Ureter (tissue), 1 donor: ENCODE results near the gene DUSP11. TPM values are rescaled to one million over a fixed set of nuclear protein-coding genes. Genes with fewer than 3 reads are reported as not detected.
"Not testable (repeated sequence)": the region's sequence is repeated elsewhere in the genome, so short reads cannot be mapped to it uniquely, and the experiment has no call there.

Experiments used
- DNase-seq: peaks from one replicate; pipeline ENCODE4 v3.0.0-alpha.2; 2020; ENCODE audit warnings: low spot score
- total RNA-seq: library from RNA; stranded (reverse); gene quantifications from one replicate; pipeline ENCODE4 v1.2.4, GENCODE V29; 2023
- donor health status: DM: yes; HTN: yes; CAD: no.

DUSP11 gene
- total RNA-seq, 1 donor from 2014 or later = 25.7 TPM

GRCh38 chr2:73717695-73718094 lies 62.2 kb downstream of the DUSP11 start:
- DNase-seq = not testable (repeated sequence)

- no peak for DNase-seq
Measured at GRCh38 chr2:73717251-73717606, 62.7 kb downstream of the DUSP11 start.

- no peak for DNase-seq
Measured at GRCh38 chr2:73716543-73717250, 63.2 kb downstream of the DUSP11 start.

GRCh38 chr2:73714091-73714490 lies 65.8 kb downstream of the DUSP11 start:
- DNase-seq = no peak

Other genes with a start within 250 kb of the DUSP11 start
- gene NAT8, start 137.7 kb downstream of the DUSP11 start, total RNA-seq = not detected
- 28.1 TPM for gene TPRKB, start 42.8 kb downstream of the DUSP11 start, total RNA-seq
- gene C2orf78, start 4.1 kb upstream of the DUSP11 start, total RNA-seq = not detected
- 46.0 TPM for gene STAMBP, start 48.9 kb upstream of the DUSP11 start, total RNA-seq
- 918 TPM for gene ACTG2, start 112.9 kb upstream of the DUSP11 start, total RNA-seq
- 63.3 TPM for gene DGUOK, start 146.8 kb upstream of the DUSP11 start, total RNA-seq
- gene TET3, start 204.8 kb upstream of the DUSP11 start, total RNA-seq = 28.7 TPM